K562 (cell line): ENCODE measurements around the gene ATXN1L. TPM values are rescaled to one million over a fixed set of nuclear protein-coding genes. Genes with fewer than 3 reads are reported as not detected.

ENCODE experiments used
- ARID1B ChIP-seq: fragments of 450-650 bp; IDR thresholded peaks from 2 replicates; pipeline ENCODE4 v1.6.1; 2016; ENCODE audit warnings: antibody characterized with exemption, mild to moderate bottlenecking, inconsistent platforms
- ATF7 ChIP-seq: fragments of 450-650 bp; IDR thresholded peaks from 2 replicates; pipeline ENCODE4 v1.7.1; 2014; ENCODE audit warnings: mild to moderate bottlenecking, moderate library complexity
- CBFA2T3 ChIP-seq: fragments of 450-650 bp; IDR thresholded peaks from 2 replicates; pipeline ENCODE4 v1.6.1; 2017
- CREB1 ChIP-seq, 2 experiments: sonication (generic) in 1 of 2; formaldehyde crosslinking in 1 of 2; IDR thresholded peaks; 2 replicates each; pipeline versions ENCODE4 v1.6.1 to v1.8.0; 2012 to 2022; ENCODE audit warnings: inconsistent platforms in 1 of 2, mild to moderate bottlenecking in 1 of 2, missing genetic modification reagents in 1 of 2, moderate library complexity in 1 of 2
- ELF1 ChIP-seq: fragments of 200-800 bp; sonication (Bioruptor generic); IDR thresholded peaks from 2 replicates; pipeline ENCODE4 v1.6.1; 2016; ENCODE audit warnings: missing genetic modification characterization, missing compliant biosample characterization
- HDAC1 ChIP-seq, 2 experiments: fragments of 450-650 bp; IDR thresholded peaks; 2 replicates each; pipeline ENCODE4 v1.6.1; 2016 to 2017; ENCODE audit warnings: inconsistent platforms in 1 of 2, mild to moderate bottlenecking in 1 of 2, moderate library complexity in 1 of 2
- HDAC8 ChIP-seq: fragments of 450-650 bp; IDR thresholded peaks from 2 replicates; pipeline ENCODE4 v1.6.1; 2016; ENCODE audit warnings: mild to moderate bottlenecking, missing genetic modification characterization, moderate library complexity, missing compliant biosample characterization
- JUN ChIP-seq, 2 experiments: sonication (generic) in 1 of 2; formaldehyde crosslinking in 1 of 2; IDR thresholded peaks; 2 replicates each; pipeline versions ENCODE4 v1.6.1 to v1.8.0; 2012 to 2022; ENCODE audit warnings: borderline replicate concordance in 2 of 2, mild to moderate bottlenecking in 2 of 2, improper control_type of control experiment in 1 of 2, low read depth in 1 of 2, low read length in 1 of 2, missing genetic modification reagents in 1 of 2
- MAFK ChIP-seq: IDR thresholded peaks from 2 replicates; pipeline ENCODE4 v1.6.1; 2011; ENCODE audit warnings: low read length, improper control_type of control experiment
- MTA1 ChIP-seq: fragments of 450-650 bp; IDR thresholded peaks from 2 replicates; pipeline ENCODE4 v1.6.1; 2017; ENCODE audit warnings: borderline replicate concordance
- NBN ChIP-seq: fragments of 450-650 bp; IDR thresholded peaks from 2 replicates; pipeline ENCODE4 v1.6.1; 2016; ENCODE audit warnings: low read depth, mild to moderate bottlenecking
- NELFE ChIP-seq: IDR thresholded peaks from 2 replicates; pipeline ENCODE4 v1.6.1; 2011; ENCODE audit warnings: mild to moderate bottlenecking; ENCODE audit not compliant: insufficient read depth, insufficient read length
- NFRKB ChIP-seq: fragments of 450-650 bp; IDR thresholded peaks from 2 replicates; pipeline ENCODE4 v1.6.1; 2016; ENCODE audit warnings: low read depth
- NR2C1 ChIP-seq, 2 experiments: fragments of 450-650 bp; IDR thresholded peaks; 2 replicates each; pipeline ENCODE4 v1.6.1; 2017; ENCODE audit warnings: mild to moderate bottlenecking in 2 of 2, antibody characterized with exemption in 1 of 2, inconsistent platforms in 1 of 2, missing compliant biosample characterization in 1 of 2, missing genetic modification characterization in 1 of 2
- PHF21A ChIP-seq: fragments of 450-650 bp; IDR thresholded peaks from 2 replicates; pipeline ENCODE4 v1.6.1; 2017; ENCODE audit warnings: low read depth, borderline replicate concordance
- PML ChIP-seq: IDR thresholded peaks from 2 replicates; pipeline ENCODE4 v1.6.1; 2012; ENCODE audit warnings: low read length, inconsistent platforms
- POLR2A ChIP-seq: fragments of 450-650 bp; conservative IDR thresholded peaks from 2 replicates; pipeline ENCODE4 v1.6.1; 2016
- POLR2AphosphoS2 ChIP-seq: IDR thresholded peaks from 2 replicates; pipeline ENCODE4 v1.6.1; 2012; ENCODE audit warnings: low read length, improper control_type of control experiment
- SRSF9 ChIP-seq: fragments of 200-400 bp; formaldehyde crosslinking; IDR thresholded peaks from 2 replicates; pipeline ENCODE4 v1.6.1; 2017; ENCODE audit warnings: low read depth, low read length, borderline replicate concordance
- TBL1XR1 ChIP-seq, 2 experiments: IDR thresholded peaks; 2 replicates each; pipeline ENCODE4 v1.6.1; 2012; ENCODE audit warnings: improper control_type of control experiment in 2 of 2, low read length in 2 of 2, mild to moderate bottlenecking in 1 of 2
- polyA plus RNA-seq, 8 experiments: library from polyadenylated mRNA; depleted of rRNA in 4 of 8; stranded (reverse) in 5 of 8; unstranded in 3 of 8; fragments of >200 nt; fragmentation: Nextera tagmentation in 2 of 8; fragmentation: Illumina TruSeq in 1 of 8; extraction: Ambion mirVana in 2 of 8; extraction: Trizol in 1 of 8; gene quantifications; 2 replicates each; pipeline versions ENCODE4 v1.2.1 to v1.2.3, GENCODE V29; 2011 to 2014; ENCODE audit warnings: inconsistent platforms in 1 of 8, missing spikeins in 1 of 8
- total RNA-seq, 7 experiments: library from RNA; depleted of rRNA in 6 of 7; stranded (reverse); fragments of >200 nt in 6 of 7; fragmentation: Illumina TruSeq in 2 of 7; extraction: Trizol in 2 of 7; gene quantifications; 2 replicates each; pipeline versions ENCODE4 v1.2.1 to v1.2.3, GENCODE V29; 2011 to 2021; ENCODE audit warnings: low replicate concordance in 1 of 7
- TF ChIP-seq, protein P1 (sequence below): fragments of 200-400 bp; formaldehyde crosslinking; IDR thresholded peaks from 2 replicates; pipeline ENCODE4 v1.6.1; 2017; ENCODE audit warnings: mild to moderate bottlenecking, low read depth, low read length, moderate library complexity
- TF ChIP-seq, protein P2 (sequence below): fragments of 450-650 bp; formaldehyde crosslinking; IDR thresholded peaks from 2 replicates; pipeline ENCODE4 v1.4.0; 2020; ENCODE audit warnings: mild to moderate bottlenecking, mixed read lengths

ATXN1L gene
- total and polyA plus RNA-seq, 9 of the 15 experiments (the other 6 are each of a cell fraction or from before 2014, with no cell fraction given) = 1.4 to 11.3 (median 9.3) TPM

DNA sequence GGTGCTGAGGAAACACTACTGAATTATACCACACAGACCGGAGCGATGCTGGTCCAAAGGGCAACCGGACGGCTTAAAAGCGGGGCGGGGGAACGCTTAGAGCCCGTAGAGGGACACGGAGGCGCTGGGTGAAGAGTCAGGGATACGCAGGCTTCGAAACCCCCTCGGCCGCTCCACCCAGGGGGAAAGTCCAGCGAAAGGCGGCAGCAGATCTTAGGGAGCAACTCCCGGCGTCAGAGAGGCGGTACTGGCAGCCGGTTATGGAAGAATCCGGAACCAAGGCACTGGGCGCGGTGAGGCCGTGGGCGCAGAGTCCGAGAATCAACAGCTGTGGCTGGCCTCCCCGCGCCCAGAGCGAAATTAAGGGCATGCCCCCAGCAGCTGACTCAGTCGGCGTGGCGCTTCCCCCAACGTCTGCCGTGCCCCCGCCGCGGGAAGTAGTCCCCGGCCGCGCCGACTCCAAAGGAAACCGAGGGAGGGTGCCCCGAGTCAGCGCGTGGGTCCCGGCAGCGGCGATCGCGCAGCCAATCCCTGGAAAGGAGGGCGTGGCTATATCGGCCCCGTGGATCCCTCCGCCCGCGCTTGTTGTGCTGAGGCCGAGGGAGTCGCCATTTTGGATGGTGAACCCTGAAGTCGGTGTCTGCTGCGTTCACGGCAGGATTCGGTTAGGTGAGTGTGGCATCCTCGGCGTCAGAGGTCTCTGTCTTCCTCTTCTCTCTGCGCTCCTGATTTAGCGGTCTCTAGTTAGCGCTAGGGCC lies 49.3 kb downstream of the ATXN1L start, which contains the start of gene IST1 (continued):
- peak in 1 of 2 experiments; percentile 88; a peak in 2 of 4 replicates for TF ChIP-seq HDAC1 (IDR thresholded peaks at IDR 0.05)
- peak; percentile 75 for TF ChIP-seq CREB1 (IDR thresholded peaks at IDR 0.05)
- peak; percentile 83 for TF ChIP-seq CREB1 (CRISPR knock-in tag; IDR thresholded peaks at IDR 0.05)
- peak; percentile 78 for TF ChIP-seq MTA1
- no peak for TF ChIP-seq HDAC8
- TF ChIP-seq NR2C1 (IDR thresholded peaks at IDR 0.05) = peak; percentile 68
- TF ChIP-seq NR2C1 (tag; IDR thresholded peaks at IDR 0.05) = peak; percentile 80
- peak; percentile 79; the same call in 1 of the 2 replicates for TF ChIP-seq NBN
- TF ChIP-seq ATF7 = peak; percentile 87; the same call in 1 of the 2 replicates
- peak; percentile 55; the same call in 1 of the 2 replicates for TF ChIP-seq ELF1 (tag)
- peak; percentile 61 for TF ChIP-seq ARID1B
- TF ChIP-seq, protein P1, sequence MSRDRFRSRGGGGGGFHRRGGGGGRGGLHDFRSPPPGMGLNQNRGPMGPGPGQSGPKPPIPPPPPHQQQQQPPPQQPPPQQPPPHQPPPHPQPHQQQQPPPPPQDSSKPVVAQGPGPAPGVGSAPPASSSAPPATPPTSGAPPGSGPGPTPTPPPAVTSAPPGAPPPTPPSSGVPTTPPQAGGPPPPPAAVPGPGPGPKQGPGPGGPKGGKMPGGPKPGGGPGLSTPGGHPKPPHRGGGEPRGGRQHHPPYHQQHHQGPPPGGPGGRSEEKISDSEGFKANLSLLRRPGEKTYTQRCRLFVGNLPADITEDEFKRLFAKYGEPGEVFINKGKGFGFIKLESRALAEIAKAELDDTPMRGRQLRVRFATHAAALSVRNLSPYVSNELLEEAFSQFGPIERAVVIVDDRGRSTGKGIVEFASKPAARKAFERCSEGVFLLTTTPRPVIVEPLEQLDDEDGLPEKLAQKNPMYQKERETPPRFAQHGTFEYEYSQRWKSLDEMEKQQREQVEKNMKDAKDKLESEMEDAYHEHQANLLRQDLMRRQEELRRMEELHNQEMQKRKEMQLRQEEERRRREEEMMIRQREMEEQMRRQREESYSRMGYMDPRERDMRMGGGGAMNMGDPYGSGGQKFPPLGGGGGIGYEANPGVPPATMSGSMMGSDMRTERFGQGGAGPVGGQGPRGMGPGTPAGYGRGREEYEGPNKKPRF = no peak
- peak; percentile 95 for TF ChIP-seq POLR2A
- TF ChIP-seq, protein P2, sequence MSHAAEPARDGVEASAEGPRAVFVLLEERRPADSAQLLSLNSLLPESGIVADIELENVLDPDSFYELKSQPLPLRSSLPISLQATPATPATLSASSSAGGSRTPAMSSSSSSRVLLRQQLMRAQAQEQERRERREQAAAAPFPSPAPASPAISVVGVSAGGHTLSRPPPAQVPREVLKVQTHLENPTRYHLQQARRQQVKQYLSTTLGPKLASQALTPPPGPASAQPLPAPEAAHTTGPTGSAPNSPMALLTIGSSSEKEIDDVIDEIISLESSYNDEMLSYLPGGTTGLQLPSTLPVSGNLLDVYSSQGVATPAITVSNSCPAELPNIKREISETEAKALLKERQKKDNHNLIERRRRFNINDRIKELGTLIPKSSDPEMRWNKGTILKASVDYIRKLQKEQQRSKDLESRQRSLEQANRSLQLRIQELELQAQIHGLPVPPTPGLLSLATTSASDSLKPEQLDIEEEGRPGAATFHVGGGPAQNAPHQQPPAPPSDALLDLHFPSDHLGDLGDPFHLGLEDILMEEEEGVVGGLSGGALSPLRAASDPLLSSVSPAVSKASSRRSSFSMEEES (CRISPR knock-in tag) = no peak
- peak; percentile 28; the same call in 1 of the 2 replicates for TF ChIP-seq JUN (IDR thresholded peaks at IDR 0.05; ENCODE audit: borderline replicate concordance, low read depth, low read length)
- TF ChIP-seq JUN (CRISPR knock-in tag; IDR thresholded peaks at IDR 0.05; ENCODE audit: borderline replicate concordance) = no peak; the same call in 1 of the 2 replicates
- TF ChIP-seq PML = peak; percentile 74; the same call in 1 of the 2 replicates
- no peak for TF ChIP-seq NELFE
- peak in 1 of 2 experiments; percentile 53; a peak in 1 of 4 replicates for TF ChIP-seq TBL1XR1 (IDR thresholded peaks at IDR 0.05; ENCODE audit: low read length in 2 of 2)
- TF ChIP-seq CBFA2T3 = peak; percentile 21; the same call in 1 of the 2 replicates
- TF ChIP-seq MAFK = no peak
- peak; percentile 81; the same call in 1 of the 2 replicates for TF ChIP-seq POLR2AphosphoS2
- TF ChIP-seq SRSF9 = no peak
- TF ChIP-seq NFRKB = peak; percentile 99
- peak; percentile 82; the same call in 1 of the 2 replicates for TF ChIP-seq PHF21A
